T-helper 17 cell (primary cell): ENCODE measurements around the gene RMDN3. TPM values are rescaled to one million over a fixed set of nuclear protein-coding genes. Genes with fewer than 3 reads are reported as not detected.
A peak's percentile ranks its signal among the peaks of the same experiment; 100 is the strongest.

Source experiments
- ATAC-seq: fragments of 150-1000 bp; cut with Tn5 transposase; 2 replicates; pipeline ENCODE4 v1.10.0; 2021; ENCODE audit warnings: mild to moderate bottlenecking, moderate library complexity
- DNase-seq, 3 donors: peaks; one replicate each; pipeline versions ENCODE4 v3.0.0 to v3.0.0-alpha.2; 2020 to 2021
- H3K9me3 ChIP-seq: one replicate; pipeline ENCODE4 v1.7.0; 2013; ENCODE audit warnings: low read length, mild to moderate bottlenecking; ENCODE audit not compliant: control insufficient read depth, poor library complexity, severe bottlenecking
- H3K27ac Mint-ChIP-seq: one replicate; pipeline ENCODE4 v1.8.0; 2022; ENCODE audit warnings: mild to moderate bottlenecking, moderate library complexity, mixed read lengths
- H3K27me3 Mint-ChIP-seq: one replicate; pipeline ENCODE4 v1.8.0; 2022; ENCODE audit warnings: mixed read lengths
- H3K36me3 Mint-ChIP-seq: one replicate; pipeline ENCODE4 v1.8.0; 2022; ENCODE audit warnings: low read depth, mixed read lengths
- H3K4me1 Mint-ChIP-seq: one replicate; pipeline ENCODE4 v1.8.0; 2022; ENCODE audit warnings: mild to moderate bottlenecking, mixed read lengths
- H3K4me3 Mint-ChIP-seq: one replicate; pipeline ENCODE4 v1.8.0; 2022; ENCODE audit warnings: mild to moderate bottlenecking, moderate library complexity, mixed read lengths
- total RNA-seq, 4 donors: library from RNA in 2 of 4; stranded (reverse) in 2 of 4; gene quantifications; one replicate each; pipeline ENCODE4 v1.2.3 and lab custom pipeline; 2022 to 2026

Gene RMDN3
- total RNA-seq (10 to 100 TPM; 31.4 to 33.1 TPM), total RNA-seq (lab: John Stamatoyannopoulos, UW) (27.1 to 32.0 reads per million in 2 donors)

GRCh38 chr15:40754883-40755811 is at the start of gene RMDN3:
Gene RMDN3 (minus strand): TSS chr15:40755254. CDS start chr15:40754783, 471 bp downstream.
- peak within 1 kb of the TSS; percentile 94 for H3K4me3 Mint-ChIP-seq
- no peaks in the 10 kb centered on the region for H3K27me3 Mint-ChIP-seq
- no peaks in the 10 kb centered on the region for H3K9me3 ChIP-seq
- DNase-seq (peak; percentile 90 to 93 (median 91)), ATAC-seq (peak; percentile 97)
- peaks cover 20% of the 10 kb centered on the region for H3K4me1 Mint-ChIP-seq
- H3K27ac Mint-ChIP-seq: peak within 1 kb of the TSS; percentile 97
- no peaks in the 10 kb centered on the region for H3K36me3 Mint-ChIP-seq

- Mint-ChIP-seq H3K27ac (no peak overlapping the region), H3K36me3 (peaks cover 3% of the 10 kb centered on the region), H3K4me3 (no peak overlapping the region), H3K4me1 (peaks cover 27% of the 10 kb centered on the region), H3K27me3 (no peaks in the 10 kb centered on the region)
- DNase-seq (no peak), ATAC-seq (no peak)
- no peaks in the 10 kb centered on the region for H3K9me3 ChIP-seq
These were observed 48.6 kb upstream of the RMDN3 start for GRCh38 chr15:40803688-40804087.

- Mint-ChIP-seq H3K27ac (no peak overlapping the region), H3K36me3 (peaks cover 7% of the 10 kb centered on the region), H3K27me3 (no peaks in the 10 kb centered on the region), H3K4me1 (peaks cover 30% of the 10 kb centered on the region), H3K4me3 (no peak overlapping the region)
- H3K9me3 ChIP-seq: no peaks in the 10 kb centered on the region
- no peak for ATAC-seq
- DNase-seq: no peak
These were observed 48.0 kb upstream of the RMDN3 start for GRCh38 chr15:40803076-40803475.

GRCh38 chr15:40799523-40799922 is 44.5 kb upstream of the RMDN3 start:
- Mint-ChIP-seq H3K4me3 (no peak overlapping the region), H3K27me3 (no peaks in the 10 kb centered on the region), H3K4me1 (peaks cover 34% of the 10 kb centered on the region), H3K36me3 (peaks cover 7% of the 10 kb centered on the region), H3K27ac (no peak overlapping the region)
- ATAC-seq (no peak), DNase-seq (no peak)
- H3K9me3 ChIP-seq: no peaks in the 10 kb centered on the region

- H3K9me3 ChIP-seq: no peaks in the 10 kb centered on the region
- Mint-ChIP-seq H3K4me1 (peaks cover 30% of the 10 kb centered on the region), H3K4me3 (no peak overlapping the region), H3K36me3 (peaks cover 3% of the 10 kb centered on the region), H3K27me3 (no peaks in the 10 kb centered on the region), H3K27ac (no peak overlapping the region)
- ATAC-seq (no peak), DNase-seq (no peak)
These were observed 41.5 kb upstream of the RMDN3 start for GRCh38 chr15:40796512-40796911.

GRCh38 chr15:40796041-40796440 is 41.0 kb upstream of the RMDN3 start:
- no peak for ATAC-seq
- Mint-ChIP-seq H3K27ac (peak overlapping the region; percentile 67), H3K36me3 (peaks cover 3% of the 10 kb centered on the region), H3K27me3 (no peaks in the 10 kb centered on the region), H3K4me1 (peaks cover 29% of the 10 kb centered on the region), H3K4me3 (no peak overlapping the region)
- no peaks in the 10 kb centered on the region for H3K9me3 ChIP-seq
- DNase-seq: no peak

GRCh38 chr15:40793216-40793989 is 38.3 kb upstream of the RMDN3 start:
- no peaks in the 10 kb centered on the region for H3K27me3 Mint-ChIP-seq
- H3K9me3 ChIP-seq: no peaks in the 10 kb centered on the region
- H3K4me3 Mint-ChIP-seq: no peak overlapping the region
- H3K27ac Mint-ChIP-seq: no peak overlapping the region
- H3K36me3 Mint-ChIP-seq: peaks cover 2% of the 10 kb centered on the region
- ATAC-seq (no peak), DNase-seq (no peak)
- peaks cover 30% of the 10 kb centered on the region for H3K4me1 Mint-ChIP-seq

- Mint-ChIP-seq H3K27ac (no peak overlapping the region), H3K4me3 (no peak overlapping the region), H3K27me3 (no peaks in the 10 kb centered on the region), H3K36me3 (no peaks in the 10 kb centered on the region), H3K4me1 (peaks cover 31% of the 10 kb centered on the region)
- ATAC-seq (no peak), DNase-seq (no peak)
- H3K9me3 ChIP-seq: no peaks in the 10 kb centered on the region
These were observed 37.3 kb upstream of the RMDN3 start for GRCh38 chr15:40792394-40792793.

- DNase-seq (no peak), ATAC-seq (no peak)
- H3K36me3 Mint-ChIP-seq: no peaks in the 10 kb centered on the region
- no peaks in the 10 kb centered on the region for H3K27me3 Mint-ChIP-seq
- H3K9me3 ChIP-seq: no peaks in the 10 kb centered on the region
- H3K4me1 Mint-ChIP-seq: peaks cover 32% of the 10 kb centered on the region
- no peak overlapping the region for H3K4me3 Mint-ChIP-seq
- H3K27ac Mint-ChIP-seq: no peak overlapping the region
These were observed 35.7 kb upstream of the RMDN3 start for GRCh38 chr15:40790718-40791117.

GRCh38 chr15:40789999-40790398 is 34.9 kb upstream of the RMDN3 start:
- Mint-ChIP-seq H3K4me1 (peaks cover 29% of the 10 kb centered on the region), H3K36me3 (no peaks in the 10 kb centered on the region), H3K4me3 (no peak overlapping the region), H3K27ac (peak overlapping the region; percentile 14), H3K27me3 (no peaks in the 10 kb centered on the region)
- DNase-seq (no peak), ATAC-seq (no peak)
- no peaks in the 10 kb centered on the region for H3K9me3 ChIP-seq

GRCh38 chr15:40789119-40789518 is 34.1 kb upstream of the RMDN3 start:
- H3K4me3 Mint-ChIP-seq: no peak overlapping the region
- H3K27ac Mint-ChIP-seq: peak overlapping the region; percentile 79
- H3K9me3 ChIP-seq: no peaks in the 10 kb centered on the region
- H3K4me1 Mint-ChIP-seq: peaks cover 29% of the 10 kb centered on the region
- H3K27me3 Mint-ChIP-seq: no peaks in the 10 kb centered on the region
- ATAC-seq (no peak), DNase-seq (no peak)
- no peaks in the 10 kb centered on the region for H3K36me3 Mint-ChIP-seq

- no peaks in the 10 kb centered on the region for H3K9me3 ChIP-seq
- Mint-ChIP-seq H3K4me3 (no peak overlapping the region), H3K27me3 (no peaks in the 10 kb centered on the region), H3K27ac (peak overlapping the region; percentile 56), H3K4me1 (peaks cover 24% of the 10 kb centered on the region), H3K36me3 (no peaks in the 10 kb centered on the region)
- DNase-seq: no peak
- no peak for ATAC-seq
These were observed 32.9 kb upstream of the RMDN3 start for GRCh38 chr15:40787991-40788390.

GRCh38 chr15:40787344-40787841 is 32.3 kb upstream of the RMDN3 start:
- no peak for DNase-seq
- Mint-ChIP-seq H3K4me1 (peaks cover 29% of the 10 kb centered on the region), H3K36me3 (no peaks in the 10 kb centered on the region), H3K4me3 (peak overlapping the region; percentile 19), H3K27me3 (no peaks in the 10 kb centered on the region), H3K27ac (peak overlapping the region; percentile 56)
- no peaks in the 10 kb centered on the region for H3K9me3 ChIP-seq
- peak; percentile 72 for ATAC-seq
